Activated gamma-delta T cell (primary cell): ENCODE data around the gene PZP.

ENCODE experiments used
- DNase-seq: peaks from one replicate; lab custom pipeline; 2025; lab: John Stamatoyannopoulos, UW

PZP gene

GRCh38 chr12:9124383-9125031 lies 83.7 kb downstream of the PZP start:
- no peak for DNase-seq

GRCh38 chr12:9123781-9124382 lies 84.3 kb downstream of the PZP start:
- DNase-seq, result no peak

DNA sequence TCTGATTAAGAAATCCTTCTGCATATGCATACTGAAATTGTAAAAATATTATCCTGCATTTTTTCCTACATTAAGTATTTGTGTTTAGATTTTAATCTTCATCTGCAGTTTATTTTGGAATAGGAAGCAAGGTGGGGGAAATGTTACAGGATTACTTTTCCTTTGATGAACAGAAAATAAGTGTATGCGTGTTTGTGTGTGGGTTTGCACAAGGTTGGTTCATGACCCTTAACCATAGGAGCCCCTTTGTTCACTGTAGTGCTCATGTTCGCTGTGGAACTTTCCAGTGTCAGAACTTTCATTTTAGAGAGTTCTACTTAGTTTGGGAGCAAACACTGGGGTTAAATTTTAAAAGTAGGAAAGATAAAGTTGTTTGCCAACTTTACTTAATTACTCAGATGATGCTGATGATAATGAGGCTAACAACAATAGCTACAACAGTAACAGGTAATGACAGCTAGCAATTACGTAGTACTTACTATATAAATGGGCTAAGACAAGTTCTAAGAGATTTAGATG lies 86.0 kb downstream of the PZP start:
- DNase-seq, result no peak

DNA sequence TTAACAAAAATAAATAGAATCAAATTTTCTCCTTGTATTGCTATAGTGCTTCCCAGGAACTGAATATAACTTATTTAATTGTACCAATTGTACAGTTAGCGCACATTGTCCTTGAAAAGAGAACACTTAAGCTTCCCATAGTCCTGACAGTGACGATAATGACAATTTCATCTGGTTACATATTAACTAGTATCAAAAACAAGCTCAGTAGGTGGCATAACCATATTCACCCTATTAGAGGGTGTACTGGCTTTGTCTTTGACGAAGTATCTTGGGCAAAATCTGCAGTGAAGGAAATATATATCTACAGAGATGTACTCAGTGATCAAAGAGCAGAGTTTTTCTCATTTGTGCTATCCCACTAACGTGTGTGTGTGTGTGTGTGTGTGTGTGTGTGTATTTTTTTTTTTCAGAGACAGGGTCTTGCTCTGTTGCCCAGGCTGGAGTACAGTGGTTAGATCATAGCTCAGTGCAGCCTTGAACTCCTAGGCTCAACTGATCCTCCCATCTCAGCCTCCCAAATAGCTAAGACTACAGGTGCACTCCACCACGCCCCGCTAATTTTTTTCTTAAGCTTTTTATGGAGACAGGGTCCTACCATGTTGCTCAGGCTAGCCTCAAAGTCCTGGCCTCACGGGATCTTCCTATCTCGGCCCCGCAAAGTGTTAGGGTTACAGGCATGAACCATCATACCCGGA lies 87.6 kb downstream of the PZP start:
- no peak for DNase-seq

DNA sequence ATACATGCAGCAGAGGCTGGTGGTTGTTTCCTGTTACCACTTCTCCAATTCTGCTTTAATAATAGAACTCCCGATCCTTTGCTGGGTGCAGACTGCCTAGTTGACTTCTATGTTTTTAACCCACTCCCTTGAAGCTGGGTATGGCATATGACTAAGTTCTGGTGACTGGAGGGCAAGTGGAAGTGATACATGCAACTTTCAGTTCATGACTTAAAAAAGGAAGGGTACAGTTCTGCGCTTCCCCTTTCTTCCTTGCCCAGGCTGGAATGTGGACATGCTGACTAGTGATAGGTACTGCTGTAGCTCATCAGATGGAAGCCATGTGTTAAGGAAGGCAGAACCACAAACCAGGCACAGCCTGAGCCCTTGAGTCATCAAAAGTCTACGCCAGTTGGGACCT lies 90.0 kb downstream of the PZP start:
- DNase-seq, result no peak

DNA sequence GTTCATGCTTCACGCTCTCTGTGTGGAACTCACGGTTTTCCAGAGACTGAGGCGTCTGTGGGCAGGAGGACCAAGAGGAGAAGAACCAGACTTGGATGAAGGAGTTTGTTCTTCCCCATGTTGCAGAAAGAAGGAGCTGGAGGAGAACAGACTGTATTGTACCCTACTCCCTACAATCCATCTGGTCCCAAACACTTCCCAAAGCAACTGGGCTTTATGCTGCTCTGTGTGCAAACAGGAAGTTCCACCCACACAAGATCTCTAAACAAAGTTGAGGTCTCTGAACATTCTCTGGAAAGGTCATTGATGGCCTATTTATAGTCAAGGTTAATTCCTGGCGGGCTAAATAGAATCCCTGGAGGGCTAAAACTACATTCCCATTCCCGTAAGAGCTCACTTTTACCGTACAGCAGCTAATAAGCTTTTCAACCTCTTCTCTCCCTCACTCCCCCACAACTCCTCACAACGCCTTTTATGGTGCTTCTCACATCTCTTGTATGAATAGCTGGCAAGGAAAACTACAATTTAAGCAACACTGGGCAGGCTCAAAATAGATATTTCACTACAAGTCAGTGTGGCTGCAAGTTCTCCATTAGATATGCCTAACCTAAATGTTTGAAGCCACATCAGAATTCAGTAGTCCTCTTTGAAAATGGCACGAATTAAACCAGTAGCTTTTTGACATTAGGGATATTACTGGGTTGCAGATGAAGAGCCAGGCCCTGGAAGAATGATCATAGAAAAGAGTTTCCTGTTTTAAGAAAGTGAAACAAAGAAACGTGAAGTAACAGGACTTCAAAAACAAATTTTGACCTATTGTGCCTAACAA lies 92.2 kb downstream of the PZP start, which contains the start of gene A2M:
A2M (minus strand) TSS at position 189 of the 829 bp plus-strand sequence; CDS start at position 119, 70 bp downstream.
- DNase-seq, result no peak

GRCh38 chr12:9114946-9115345 lies 93.2 kb downstream of the PZP start:
- no peak for DNase-seq

- DNase-seq, result no peak
Measured at GRCh38 chr12:9113987-9114309, 94.2 kb downstream of the PZP start.

- no peak for DNase-seq
Measured at GRCh38 chr12:9113296-9113986, 94.8 kb downstream of the PZP start.

GRCh38 chr12:9112076-9112853 lies 95.9 kb downstream of the PZP start:
- DNase-seq, result no peak

GRCh38 chr12:9111525-9111924 lies 96.7 kb downstream of the PZP start:
- no peak for DNase-seq

- DNase-seq, result no peak
Measured at GRCh38 chr12:9109737-9110491, 98.3 kb downstream of the PZP start.

GRCh38 chr12:9109213-9109522 lies 99.0 kb downstream of the PZP start:
- no peak for DNase-seq

DNA sequence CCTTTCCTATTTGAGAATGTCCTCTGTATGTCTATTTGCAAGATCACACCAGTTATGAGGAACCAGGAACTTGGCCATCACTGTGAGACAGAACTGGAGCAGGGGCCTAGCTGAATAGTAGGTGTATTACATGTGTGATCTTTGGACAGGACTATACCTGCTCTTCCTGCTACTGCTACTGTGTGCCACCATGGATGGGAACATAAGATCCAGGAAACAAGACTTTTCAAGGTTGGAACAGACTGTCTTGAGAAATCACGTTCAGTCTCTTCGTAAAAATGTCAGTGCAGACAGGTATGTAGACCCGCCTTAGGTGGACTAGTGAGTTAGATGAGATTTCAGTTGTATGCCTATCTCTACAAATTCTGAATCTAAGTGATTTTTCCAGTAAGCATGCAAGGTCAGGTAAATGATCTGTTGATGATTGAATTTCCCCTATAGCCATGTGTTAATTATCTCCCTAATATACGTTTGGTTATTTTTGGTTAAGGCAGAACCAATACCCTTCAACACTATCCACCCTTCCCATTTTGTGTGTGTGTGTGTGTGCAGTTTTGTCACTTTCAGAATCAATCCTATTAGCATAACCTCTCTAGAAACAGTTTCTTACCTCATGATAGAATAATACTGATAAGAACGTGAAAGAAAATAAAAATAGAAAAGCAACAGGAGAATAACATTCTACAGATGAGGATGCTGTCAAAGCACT lies 99.5 kb downstream of the PZP start:
- no peak for DNase-seq

DNA sequence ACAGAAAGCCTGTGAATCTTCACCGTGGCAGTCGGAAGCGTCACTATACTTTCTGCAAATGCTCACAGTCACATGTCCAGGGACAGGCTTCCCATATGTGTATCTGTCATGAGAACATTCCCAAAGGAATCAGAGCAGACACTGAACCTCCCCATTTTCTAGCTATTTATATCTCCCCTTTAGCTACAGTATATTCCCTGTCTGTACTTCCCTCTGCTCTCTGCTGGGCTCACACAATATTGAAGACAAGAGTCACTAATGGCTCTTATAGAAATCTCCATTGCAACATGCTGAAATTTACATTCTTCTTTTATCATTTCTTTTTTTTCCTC lies 100.7 kb downstream of the PZP start:
- DNase-seq, result no peak

- no peak for DNase-seq
Measured at GRCh38 chr12:9106610-9107541, 101.3 kb downstream of the PZP start.

DNA sequence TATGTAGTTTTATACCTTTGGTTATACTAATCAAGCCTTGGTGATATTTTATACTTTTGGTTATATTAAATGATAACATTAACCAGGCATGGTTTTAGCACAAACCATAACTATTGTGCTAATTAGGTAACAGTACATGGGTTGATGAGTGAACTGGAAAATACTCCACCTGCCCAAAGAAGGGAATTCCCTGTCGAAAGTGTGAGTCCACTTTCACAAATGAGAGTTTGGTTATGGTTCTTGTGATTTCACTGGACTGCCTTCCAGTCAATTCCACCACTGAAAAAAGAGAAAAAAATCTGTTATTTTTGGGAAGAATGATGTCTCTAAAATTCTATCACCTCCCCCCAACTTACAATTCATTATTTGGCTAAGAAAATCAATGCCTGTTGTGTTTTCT lies 102.1 kb downstream of the PZP start:
- no peak for DNase-seq

- DNase-seq, result no peak
Measured at GRCh38 chr12:9104767-9105423, 103.3 kb downstream of the PZP start.
